ENCODE results near the gene RND3.

GRCh38 chr2:150427298-150427697 lies 60.2 kb downstream of the RND3 start:
- TF ChIP-seq CTCF (tag by site-specific recombination; IDR thresholded peaks at IDR 0.05) (no peak), ZNF121 (tag by site-specific recombination; IDR thresholded peaks at IDR 0.05) (no peak), ZBTB7A (tag by site-specific recombination; IDR thresholded peaks at IDR 0.05; ENCODE audit: low read depth) (no peak), ZNF704 (tag by site-specific recombination; IDR thresholded peaks at IDR 0.05) (no peak), REST (tag by site-specific recombination; IDR thresholded peaks at IDR 0.05) (no peak), ZBTB11 (tag by site-specific recombination; conservative IDR thresholded peaks at IDR 0.05; ENCODE audit: low read depth) (no peak), HOXD13 (CRISPR knock-in tag; IDR thresholded peaks at IDR 0.05; ENCODE audit: borderline replicate concordance) (no peak), ZNF514 (tag by site-specific recombination; IDR thresholded peaks at IDR 0.05) (no peak), ZNF830 (tag by site-specific recombination; IDR thresholded peaks at IDR 0.05; ENCODE audit: low read depth) (no peak), TSHZ1 (tag by site-specific recombination; IDR thresholded peaks at IDR 0.05; ENCODE audit: borderline replicate concordance) (no peak), ZNF24 (tag by site-specific recombination; IDR thresholded peaks at IDR 0.05) (no peak)
